Measurements from ENCODE around the gene KREMEN2. TPM values are rescaled to one million over a fixed set of nuclear protein-coding genes. Genes with fewer than 3 reads are reported as not detected.

KREMEN2 gene
- total and polyA plus RNA-seq, 2 of the 8 experiments (the other 6 are each of a cell fraction or from before 2014, with no cell fraction given) = 6.6 to 7.0 TPM

GRCh38 chr16:2933136-2933535 lies 30.9 kb upstream of the KREMEN2 start:
- WGBS, 2 experiments (ENCODE audit: extremely low coverage in 1 of 2, insufficient coverage in 1 of 2, insufficient read length in 1 of 2, insufficient replicate concordance in 2 of 2, low coverage in 1 of 2, low lambda C conversion rate in 2 of 2, missing lambda C conversion rate in 1 of 2) = 96% methylated on average over 27 of the region's 30 CpGs; no CpG with 5 or more reads in 1 of the 2 experiments
- Histone ChIP-seq H4K8ac (ENCODE audit: extremely low read depth, insufficient read depth, low read length) (no peak overlapping the region; the same call in 1 of the 2 replicates), H2BK5ac (ENCODE audit: low read depth, low read length) (no peak overlapping the region), H3K27ac (ENCODE audit: low read depth, low read length) (no peak overlapping the region), H3K18ac (ENCODE audit: extremely low read depth, low read length) (no peak overlapping the region), H3K79me2 (ENCODE audit: control insufficient read depth in 1 of 2, insufficient read depth in 2 of 2, low read length in 2 of 2) (no peaks in the 10 kb centered on the region), H3K23me2 (ENCODE audit: low read depth, low read length) (no peaks in the 10 kb centered on the region), H3K36me3 (ENCODE audit: control insufficient read depth in 2 of 4, insufficient read depth in 4 of 4, low read length in 3 of 4) (peaks cover 0 to 10% (median 2%) of the 10 kb centered on the region in 4 experiments; a peak in 2 of 8 replicates), H3K9ac (replicated peaks in 1 of 4; ENCODE audit: extremely low read depth in 1 of 4, low read depth in 3 of 4, low read length in 3 of 4) (no peak overlapping the region), H2BK120ac (replicated peaks; ENCODE audit: low read depth, low read length) (no peak overlapping the region), H2BK15ac (ENCODE audit: low read length) (no peak overlapping the region), H4K91ac (replicated peaks; ENCODE audit: insufficient read length, low read length) (no peak overlapping the region), H2BK12ac (ENCODE audit: low read depth, low read length) (no peak overlapping the region), H2BK20ac (ENCODE audit: low read length) (no peak overlapping the region), H4K5ac (ENCODE audit: insufficient read length, low read depth, low read length) (no peak overlapping the region), H2AK5ac (ENCODE audit: low read depth, low read length) (no peak overlapping the region), H3K27me3 (replicated peaks in 1 of 4; ENCODE audit: control insufficient read depth in 3 of 4, extremely low read depth in 1 of 4, insufficient read depth in 3 of 4, low read length in 3 of 4) (no peaks in the 10 kb centered on the region), H3K14ac (ENCODE audit: insufficient read length) (no peak overlapping the region), H3K23ac (ENCODE audit: insufficient read length) (no peak overlapping the region), H4K20me1 (replicated peaks in 1 of 2; ENCODE audit: control insufficient read depth in 1 of 2, insufficient read depth in 2 of 2, low read length in 2 of 2) (no peaks in the 10 kb centered on the region), H3K4ac (replicated peaks; ENCODE audit: insufficient read length, low read depth, low read length) (no peak overlapping the region), H3K4me2 (ENCODE audit: insufficient read depth in 1 of 2, low read depth in 2 of 2, low read length in 2 of 2) (no peak overlapping the region), H2AFZ (ENCODE audit: low read length) (no peak overlapping the region), H3K79me1 (ENCODE audit: low read depth, low read length) (peaks cover 3% of the 10 kb centered on the region; the same call in 1 of the 2 replicates), H3K9me3 (ENCODE audit: insufficient read depth in 2 of 2, low read depth in 1 of 2, low read length in 1 of 2) (no peaks in the 10 kb centered on the region), H3K4me1 (replicated peaks in 1 of 4; ENCODE audit: control insufficient read depth in 3 of 4, insufficient read depth in 4 of 4, low read length in 3 of 4) (peaks cover 0 to 4% (median 0%) of the 10 kb centered on the region in 4 experiments; a peak in 3 of 7 replicates), H3K4me3 (ENCODE audit: extremely low read depth in 1 of 4, insufficient read depth in 2 of 4, low read depth in 3 of 4, low read length in 4 of 4) (no peak overlapping the region), H3K56ac (replicated peaks; ENCODE audit: insufficient read length, low read depth, low read length) (no peak overlapping the region)
- FAIRE-seq = no peak
- ChIA-PET CTCF (ENCODE audit: partially characterized antibody) (interaction anchor here (1.1 to 3.1 kb wide), 3 partner anchors 20 to 726 kb away, joined by 3 to 9 read pairs (median 4); no protein-coding TSS in a partner anchor), POLR2A (ENCODE audit: partially characterized antibody) (no interaction called here)
- no peak for TF ChIP-seq JUN (IDR thresholded peaks at IDR 0.05; ENCODE audit: low read depth, low read length)
- TF ChIP-seq RAD21 (IDR thresholded peaks at IDR 0.05 in 1 of 2, conservative IDR thresholded peaks at IDR 0.05 in 1 of 2; ENCODE audit: low read depth in 2 of 2, low read length in 2 of 2) = no peak
- TF ChIP-seq CHD1 (IDR thresholded peaks at IDR 0.05; ENCODE audit: low read depth, low read length) = no peak
- TF ChIP-seq BCL11A (IDR thresholded peaks at IDR 0.05; ENCODE audit: low read depth in 2 of 2, low read length in 2 of 2) = no peak
- no peak for TF ChIP-seq SIN3A (conservative IDR thresholded peaks at IDR 0.05 in 1 of 2, IDR thresholded peaks at IDR 0.05 in 1 of 2; ENCODE audit: low read depth in 1 of 2, low read length in 2 of 2)
- TF ChIP-seq EP300 (IDR thresholded peaks at IDR 0.05; ENCODE audit: borderline replicate concordance in 1 of 2, low read depth in 2 of 2, low read length in 2 of 2) = no peak
- TF ChIP-seq SP1 (IDR thresholded peaks at IDR 0.05; ENCODE audit: low read depth, low read length) = no peak
- no peak for TF ChIP-seq POU5F1 (IDR thresholded peaks at IDR 0.05; ENCODE audit: low read depth, low read length)
- TF ChIP-seq ZNF274 (IDR thresholded peaks at IDR 0.05; ENCODE audit: borderline replicate concordance, extremely low read depth, low read length) = no peak
- TF ChIP-seq TCF12 (IDR thresholded peaks at IDR 0.05; ENCODE audit: low read depth, low read length) = no peak
- no peak for TF ChIP-seq SRF (IDR thresholded peaks at IDR 0.05; ENCODE audit: low read depth, low read length)
- TF ChIP-seq BRCA1 (IDR thresholded peaks at IDR 0.05; ENCODE audit: low read depth, low read length) = no peak
- no peak for DNase-seq (ENCODE audit: low read depth in 1 of 2, low spot score in 2 of 2)
